SK-N-SH treated with all-trans-retinoic acid at 6 μM for 48 hours (cell line): ENCODE measurements around the gene FANCC.
"Not testable (repeated sequence)": the region's sequence is repeated elsewhere in the genome, so short reads cannot be mapped to it uniquely, and the experiment has no call there.

Experiments used
- ATAC-seq: fragments of 200-7000 bp; cut with Tn5 transposase; 3 replicates; pipeline ENCODE4 v1.9.1; 2020; ENCODE audit warnings: mild to moderate bottlenecking, moderate library complexity
- BACH2 ChIP-seq: fragments of 250-450 bp; sonication (Bioruptor Pico); IDR thresholded peaks from 2 replicates; pipeline ENCODE4 v1.9.0; 2021; ENCODE audit warnings: mild to moderate bottlenecking, borderline replicate concordance
- OSR1 ChIP-seq: fragments of 250-450 bp; sonication (Bioruptor Pico); IDR thresholded peaks from 2 replicates; pipeline ENCODE4 v1.8.0; 2022; ENCODE audit warnings: moderate library complexity, mild to moderate bottlenecking, inconsistent platforms
- PATZ1 ChIP-seq: fragments of 250-450 bp; sonication (Bioruptor Pico); IDR thresholded peaks from 2 replicates; pipeline ENCODE4 v1.8.0; 2020; ENCODE audit warnings: mild to moderate bottlenecking, moderate library complexity, borderline replicate concordance
- POU6F1 ChIP-seq: fragments of 250-450 bp; sonication (Bioruptor Pico); IDR thresholded peaks from 2 replicates; pipeline ENCODE4 v1.8.0; 2021; ENCODE audit warnings: low read depth, mild to moderate bottlenecking, moderate library complexity, borderline replicate concordance
- PPARA ChIP-seq: fragments of 250-450 bp; sonication (Bioruptor Pico); IDR thresholded peaks from 2 replicates; pipeline ENCODE4 v1.5.0; 2020; ENCODE audit warnings: mild to moderate bottlenecking, borderline replicate concordance
- SNAI2 ChIP-seq: fragments of 250-450 bp; sonication (Bioruptor Pico); IDR thresholded peaks from 2 replicates; pipeline ENCODE4 v1.5.0; 2020; ENCODE audit warnings: mild to moderate bottlenecking, moderate library complexity
- TCF4 ChIP-seq: fragments of 250-450 bp; sonication (Bioruptor Pico); IDR thresholded peaks from 2 replicates; pipeline ENCODE4 v1.8.0; 2021; ENCODE audit warnings: mild to moderate bottlenecking, moderate library complexity, borderline replicate concordance
- TSHZ2 ChIP-seq: fragments of 250-450 bp; sonication (Bioruptor Pico); IDR thresholded peaks from 2 replicates; pipeline ENCODE4 v1.5.0; 2020; ENCODE audit warnings: mild to moderate bottlenecking, moderate library complexity
- ZC3H10 ChIP-seq: fragments of 250-450 bp; sonication (Bioruptor Pico); IDR thresholded peaks from 2 replicates; pipeline ENCODE4 v1.5.1; 2021; ENCODE audit warnings: mild to moderate bottlenecking, moderate library complexity
- ZNF565 ChIP-seq: fragments of 450-650 bp; formaldehyde crosslinking; conservative IDR thresholded peaks from 2 replicates; pipeline ENCODE4 v1.5.0; 2020; ENCODE audit warnings: low read depth, mild to moderate bottlenecking, moderate library complexity
- ZNF8 ChIP-seq: fragments of 450-650 bp; formaldehyde crosslinking; IDR thresholded peaks from 2 replicates; pipeline ENCODE4 v1.5.0; 2020; ENCODE audit warnings: mild to moderate bottlenecking, moderate library complexity

FANCC gene

GRCh38 chr9:95272830-95273229 is 44.7 kb downstream of the FANCC start:
- no peak for ATAC-seq
- no peak for TF ChIP-seq PPARA (CRISPR knock-in tag)
- no peak for TF ChIP-seq ZC3H10 (CRISPR knock-in tag)
- no peak for TF ChIP-seq ZNF565 (CRISPR knock-in tag)
- TF ChIP-seq POU6F1: no peak
- no peak for TF ChIP-seq PATZ1 (CRISPR knock-in tag)
- TF ChIP-seq, all 23 proteins: peak for 0

GRCh38 chr9:95270790-95271189 is 46.7 kb downstream of the FANCC start:
- TF ChIP-seq TSHZ2 (CRISPR knock-in tag): no peak
- ATAC-seq: no peak

- not testable (repeated sequence) for ATAC-seq
Observed at GRCh38 chr9:95269803-95270773, 47.4 kb downstream of the FANCC start.

- ATAC-seq: peak; percentile 92
- TF ChIP-seq TSHZ2 (CRISPR knock-in tag): peak; percentile 89
- no peak for TF ChIP-seq PATZ1 (CRISPR knock-in tag)
- peak; percentile 75; the same call in 1 of the 2 replicates for TF ChIP-seq TCF4 (CRISPR knock-in tag)
Observed at GRCh38 chr9:95268681-95269080, 48.8 kb downstream of the FANCC start.

GRCh38 chr9:95266649-95267048 is 50.9 kb downstream of the FANCC start:
- ATAC-seq: no peak

More at GRCh38 chr9:95266649-95267048, 50.9 kb downstream of the FANCC start:
- TF ChIP-seq TSHZ2 (CRISPR knock-in tag) (no peak), POU6F1 (no peak), BACH2 (CRISPR knock-in tag) (no peak), OSR1 (CRISPR knock-in tag) (no peak), SNAI2 (CRISPR knock-in tag) (no peak), PPARA (CRISPR knock-in tag) (no peak), ZNF8 (CRISPR knock-in tag) (no peak)
